Adrenal gland (tissue), 5 donors: ENCODE measurements around the gene CYRIA.

ENCODE experiments used
- CTCF ChIP-seq, 6 experiments: fragments of 450-650 bp in 4 of 6; fragments of 200-600 bp in 2 of 6; sonication (generic) in 1 of 6; IDR thresholded peaks; 1 replicate in 5 of 6; 2 replicates in 1 of 6; pipeline versions ENCODE4 v1.5.1 to v1.8.0; 2016 to 2021; ENCODE audit warnings: antibody characterized with exemption in 6 of 6, mild to moderate bottlenecking in 2 of 6, moderate library complexity in 1 of 6
- POLR2A ChIP-seq, 2 donors: fragments of 450-650 bp; IDR thresholded peaks; one replicate each; pipeline ENCODE4 v1.6.1; 2017; ENCODE audit warnings: antibody characterized with exemption in 2 of 2, mild to moderate bottlenecking in 2 of 2, moderate library complexity in 1 of 2
- donor health status: DM: no; HTN: no; CAD: no.

GRCh38 chr2:16642088-16642487 lies 23.5 kb downstream of the CYRIA start:
- TF ChIP-seq CTCF (IDR thresholded peaks at IDR 0.05) (no peak), POLR2A (IDR thresholded peaks at IDR 0.05) (no peak)
